ENCODE data around the gene CPLANE2. TPM values are rescaled to one million over a fixed set of nuclear protein-coding genes. Genes with fewer than 3 reads are reported as not detected.
"Not testable (repeated sequence)": the region's sequence is repeated elsewhere in the genome, so short reads cannot be mapped to it uniquely, and the experiment has no call there.

The CPLANE2 gene
- total and polyA plus RNA-seq, 12 donors = 2.2 to 11.1 (median 6.8) TPM

- DNase-seq (peak; percentile 43 to 82), ATAC-seq (peak; percentile 72 to 90 (median 86))
- no peak for TF ChIP-seq CTCF (IDR thresholded peaks at IDR 0.05)
- peaks cover 0 to 3% (median 0%) of the 10 kb centered on the region in 9 donors for H3K36me3 ChIP-seq
- peak overlapping the region in 3 of 10 donors; percentile 25 to 28 (median 27) for H3K27ac ChIP-seq
- H3K4me1 ChIP-seq = peaks cover 0 to 15% (median 10%) of the 10 kb centered on the region in 9 donors
- H3K27me3 ChIP-seq = peaks cover 0 to 46% (median 20%) of the 10 kb centered on the region in 7 donors
- intact Hi-C loops (cut with DNase I) = no loop called here
- WGBS, 2 donors = 12 to 16% methylated on average over 46 of the region's 46 CpGs
- H3K4me3 ChIP-seq = peak overlapping the region in 9 of 10 donors; percentile 22 to 49 (median 37)
- peaks cover 0 to 4% (median 0%) of the 10 kb centered on the region in 11 donors for H3K9me3 ChIP-seq
Observed at GRCh38 chr1:16226490-16227179, 10.3 kb downstream of the CPLANE2 start.

- 88 to 90% methylated on average over 7 of the region's 7 CpGs for whole genome bisulfite sequencing, 2 donors
- H3K9me3 ChIP-seq = peaks cover 0 to 4% (median 0%) of the 10 kb centered on the region in 11 donors
- ATAC-seq = no peak
- TF ChIP-seq CTCF (IDR thresholded peaks at IDR 0.05) = no peak
- no peak for DNase-seq
- peaks cover 0 to 46% (median 20%) of the 10 kb centered on the region in 7 donors for H3K27me3 ChIP-seq
- intact Hi-C loops (cut with DNase I) = no loop called here
- peak overlapping the region in 1 of 10 donors; percentile 45 for H3K4me3 ChIP-seq
- H3K4me1 ChIP-seq = peaks cover 0 to 15% (median 10%) of the 10 kb centered on the region in 9 donors
- H3K27ac ChIP-seq = peak overlapping the region in 1 of 10 donors; percentile 27
- H3K36me3 ChIP-seq = no peaks in the 10 kb centered on the region
Observed at GRCh38 chr1:16226129-16226489, 10.9 kb downstream of the CPLANE2 start.

GRCh38 chr1:16224472-16224871, 12.5 kb downstream of the CPLANE2 start:
- peaks cover 0 to 15% (median 10%) of the 10 kb centered on the region in 9 donors for H3K4me1 ChIP-seq
- no peak overlapping the region for H3K27ac ChIP-seq
- H3K36me3 ChIP-seq = no peaks in the 10 kb centered on the region
- no peak overlapping the region for H3K4me3 ChIP-seq
- WGBS, 2 donors = 64 to 75% methylated on average over 3 of the region's 3 CpGs
- no peak for TF ChIP-seq CTCF (IDR thresholded peaks at IDR 0.05)
- no peak for DNase-seq
- intact Hi-C loops (cut with DNase I) = no loop called here
- ATAC-seq = no peak
- H3K27me3 ChIP-seq = peaks cover 0 to 43% (median 20%) of the 10 kb centered on the region in 7 donors
- peaks cover 0 to 4% (median 0%) of the 10 kb centered on the region in 11 donors for H3K9me3 ChIP-seq

- H3K27me3 ChIP-seq = peaks cover 0 to 26% (median 17%) of the 10 kb centered on the region in 7 donors
- WGBS, 2 donors = 90 to 94% methylated on average over 14 of the region's 14 CpGs
- H3K9me3 ChIP-seq; ATAC-seq; intact Hi-C loops (cut with DNase I); H3K27ac ChIP-seq; DNase-seq; H3K36me3 ChIP-seq; H3K4me3 ChIP-seq: not testable (repeated sequence)
- H3K4me1 ChIP-seq = peaks cover 0 to 18% (median 14%) of the 10 kb centered on the region in 9 donors
Observed at GRCh38 chr1:16222716-16223115, 14.3 kb downstream of the CPLANE2 start.

GRCh38 chr1:16221499-16221898, 15.5 kb downstream of the CPLANE2 start:
- Histone ChIP-seq H3K27me3 (peaks cover 0 to 13% (median 4%) of the 10 kb centered on the region in 7 donors), H3K36me3 (no peaks in the 10 kb centered on the region), H3K9me3 (no peaks in the 10 kb centered on the region), H3K4me3 (no peak overlapping the region), H3K27ac (no peak overlapping the region), H3K4me1 (peaks cover 0 to 16% (median 8%) of the 10 kb centered on the region in 9 donors)
- ATAC-seq (no peak), DNase-seq (no peak)
- 94 to 98% methylated on average over 1 of the region's 1 CpG for WGBS, 2 donors
- TF ChIP-seq CTCF (IDR thresholded peaks at IDR 0.05) = no peak
- intact Hi-C loops (cut with DNase I) = no loop called here
